ENCODE data around the gene RPE65. TPM values are rescaled to one million over a fixed set of nuclear protein-coding genes. Genes with fewer than 3 reads are reported as not detected.

Gene RPE65
- total and polyA plus RNA-seq, 2 of the 4 experiments (the other 2 are of a cell fraction): under 0.01 TPM; not detected in 1

- no peak overlapping the region for H3K14ac ChIP-seq (replicated peaks; ENCODE audit: low read depth, low read length)
- no peaks in the 10 kb centered on the region for H3K27me3 ChIP-seq (ENCODE audit: control insufficient read depth, insufficient read depth, low read length)
- no peak overlapping the region for H3K9ac ChIP-seq (ENCODE audit: low read depth, low read length)
- no peak overlapping the region for H3K4ac ChIP-seq (ENCODE audit: low read depth, low read length)
- H2AFZ ChIP-seq (replicated peaks; ENCODE audit: low read length, poor library complexity): no peak overlapping the region
- H4K91ac ChIP-seq (ENCODE audit: insufficient read depth, low read depth, low read length): no peak overlapping the region
- DNase-seq (no peak), ATAC-seq (ENCODE audit: low read depth) (no peak; the same call in 1 of the 2 replicates)
- H2BK15ac ChIP-seq (ENCODE audit: low read depth, low read length): no peak overlapping the region
- no peak overlapping the region for H3K18ac ChIP-seq (ENCODE audit: low read depth, low read length)
- H2AK9ac ChIP-seq (replicated peaks; ENCODE audit: low read depth, low read length, poor library complexity): no peak overlapping the region
- no peak overlapping the region for H3K4me2 ChIP-seq (ENCODE audit: low read depth, low read length)
- no peak overlapping the region for H3K23ac ChIP-seq (ENCODE audit: low read depth, low read length)
- no peaks in the 10 kb centered on the region for H3K36me3 ChIP-seq (ENCODE audit: control insufficient read depth, insufficient read depth, low read length)
- ChIA-PET CTCF (interaction anchor here (0.8 kb wide), 1 partner anchor 514 kb away, joined by 5 read pairs; no protein-coding TSS in a partner anchor), POLR2A (ENCODE audit: unreplicated experiment) (no interaction called here)
- H4K8ac ChIP-seq (ENCODE audit: low read depth in 2 of 2, low read length in 2 of 2): no peak overlapping the region
- H3K9me3 ChIP-seq (ENCODE audit: control insufficient read depth, insufficient read depth, low read length): no peaks in the 10 kb centered on the region
- no peak overlapping the region for H4K5ac ChIP-seq (ENCODE audit: low read depth, low read length)
- peaks cover 2% of the 10 kb centered on the region for H3K4me1 ChIP-seq (ENCODE audit: control insufficient read depth, insufficient read depth, low read length)
- no peaks in the 10 kb centered on the region for H3K79me1 ChIP-seq (ENCODE audit: low read depth in 1 of 2, low read length in 2 of 2)
- intact Hi-C loops (cut with micrococcal nuclease): no loop called here
- H2BK120ac ChIP-seq (ENCODE audit: low read depth, low read length): no peak overlapping the region; the same call in 1 of the 2 replicates
- BruUV-seq (replicated peaks): no TSS peak
- no peaks in the 10 kb centered on the region for H4K20me1 ChIP-seq (ENCODE audit: insufficient read depth, low read length)
- no peak overlapping the region for H2BK20ac ChIP-seq (ENCODE audit: low read depth, low read length)
- H3K56ac ChIP-seq (ENCODE audit: extremely low read depth, insufficient read depth, low read length): no peak overlapping the region
- no peak overlapping the region for H3K27ac ChIP-seq (ENCODE audit: insufficient read depth, low read length)
- H2BK5ac ChIP-seq (ENCODE audit: low read depth, low read length, poor library complexity, severe bottlenecking): peak overlapping the region; percentile 19
- dilution Hi-C loops (cut with HindIII; ENCODE audit: low sequenced_read_pairs, unreplicated experiment): no loop called here
- in situ Hi-C loops (cut with MboI; ENCODE audit: low sequenced_read_pairs): no loop called here
- no peak overlapping the region for H3K4me3 ChIP-seq (ENCODE audit: insufficient read depth, low read depth, low read length)
- H2AK5ac ChIP-seq (ENCODE audit: low read depth, low read length): no peak overlapping the region
- WGBS, 2 experiments (ENCODE audit: extremely low coverage in 2 of 2, insufficient read length in 1 of 2): no CpG with 5 or more reads among the region's 2 CpGs
- TF ChIP-seq FOS (IDR thresholded peaks at IDR 0.05; ENCODE audit: low read depth, low read length) (no peak), RFX5 (IDR thresholded peaks at IDR 0.05; ENCODE audit: low read depth, low read length) (no peak), MAZ (IDR thresholded peaks at IDR 0.05; ENCODE audit: borderline replicate concordance, low read depth, low read length) (no peak), SMC3 (IDR thresholded peaks at IDR 0.05; ENCODE audit: low read depth, low read length) (no peak)
- no peaks in the 10 kb centered on the region for H3K9me1 ChIP-seq (ENCODE audit: insufficient read depth, low read length)
Measured at GRCh38 chr1:68426594-68426993, 23.2 kb downstream of the RPE65 start.

Measured in IMR-90 (cell line).